SH-SY5Y (cell line): ENCODE data around the gene ASTN1.

ENCODE experiments used
- GATA2 ChIP-seq: IDR thresholded peaks from 2 replicates; pipeline ENCODE4 v1.6.1; 2011; ENCODE audit warnings: mild to moderate bottlenecking, low read depth, low read length
- GATA3 ChIP-seq: IDR thresholded peaks from 2 replicates; pipeline ENCODE4 v1.6.1; 2011; ENCODE audit warnings: low read depth, mild to moderate bottlenecking, low read length, moderate library complexity

- TF ChIP-seq GATA2 (no peak), GATA3 (no peak)
These were observed 325.3 kb downstream of the ASTN1 start for GRCh38 chr1:176839216-176839615.
